ENCODE measurements around the gene C5orf58.

C5orf58 gene

DNA sequence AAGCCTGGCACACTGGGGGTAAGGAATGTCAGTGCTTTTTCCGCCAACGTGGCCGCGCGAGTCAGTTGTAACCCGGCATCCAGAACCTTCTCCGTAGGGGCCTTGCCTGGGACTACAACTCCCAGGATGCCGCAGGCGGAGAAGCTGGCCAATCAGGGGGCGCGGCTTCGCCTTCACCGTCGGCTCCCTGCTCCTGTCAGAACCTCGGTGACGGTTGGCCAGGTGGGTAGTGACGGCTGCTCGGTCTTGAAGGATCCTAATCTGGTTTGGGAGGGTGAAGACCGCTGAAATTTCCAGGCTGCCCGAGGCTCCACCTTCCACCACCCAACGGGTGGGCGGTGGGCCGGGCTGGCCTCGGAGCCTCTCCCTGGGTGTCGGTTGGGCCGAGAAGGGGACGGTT, at the start of gene C5orf58:
C5orf58 (plus strand) TSS at position 200 of the 400 bp plus-strand sequence. CDS start 1,992 bp downstream, outside the sequence.
- TF ChIP-seq CTCF (conservative IDR thresholded peaks at IDR 0.05; ENCODE audit: low read depth, low read length): no peak
- H3K4me3 ChIP-seq (ENCODE audit: low read depth, low read length): no peak within 1 kb of the TSS
- no peak for DNase-seq (ENCODE audit: low read depth)

DNA sequence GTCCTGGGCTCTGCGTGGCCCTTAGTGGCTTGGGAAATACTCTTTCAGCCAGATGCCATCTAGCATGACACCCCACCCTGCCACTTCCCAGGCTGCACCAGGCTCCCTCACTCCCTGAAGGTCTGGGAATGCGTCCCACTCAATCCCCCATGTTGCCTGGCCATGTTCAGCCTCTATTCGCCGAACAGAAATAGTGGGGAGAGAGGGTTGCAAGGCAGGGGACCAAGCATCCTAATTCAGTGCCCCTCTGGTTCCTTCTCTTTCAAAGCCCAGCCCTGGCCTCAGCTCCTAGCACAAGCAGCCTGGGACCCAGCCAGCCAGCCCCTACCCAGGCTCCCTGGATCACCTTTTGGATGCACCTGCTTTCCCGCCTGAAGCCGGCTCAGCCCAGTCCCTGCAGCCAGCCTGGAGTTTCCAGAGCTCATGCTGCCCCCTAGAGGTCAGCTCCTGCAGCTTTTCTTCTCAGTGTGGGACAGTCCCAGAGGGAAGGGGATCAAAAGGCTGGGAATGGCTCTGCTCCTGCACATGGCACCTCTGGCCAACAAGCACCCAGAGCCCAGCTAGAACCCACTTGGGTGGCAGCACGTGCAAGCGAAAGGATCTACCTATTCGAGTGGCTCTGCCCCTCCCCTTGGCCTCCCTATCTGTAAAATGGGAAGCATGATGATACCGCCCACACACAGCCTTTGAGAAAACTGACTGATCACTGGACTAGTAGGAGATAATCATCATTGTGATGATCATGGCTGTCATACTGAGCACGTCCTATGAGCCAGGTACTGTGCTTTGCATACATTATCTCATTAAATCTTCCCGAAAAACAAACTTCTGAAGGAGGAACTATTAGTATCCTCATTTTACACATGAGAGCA, 48.7 kb upstream of the C5orf58 start:
- H3K4me3 ChIP-seq (ENCODE audit: low read depth, low read length): no peak overlapping the region
- peak; percentile 67 for DNase-seq (ENCODE audit: low read depth)
- peak; percentile 90 for TF ChIP-seq CTCF (conservative IDR thresholded peaks at IDR 0.05; ENCODE audit: low read depth, low read length)

DNA sequence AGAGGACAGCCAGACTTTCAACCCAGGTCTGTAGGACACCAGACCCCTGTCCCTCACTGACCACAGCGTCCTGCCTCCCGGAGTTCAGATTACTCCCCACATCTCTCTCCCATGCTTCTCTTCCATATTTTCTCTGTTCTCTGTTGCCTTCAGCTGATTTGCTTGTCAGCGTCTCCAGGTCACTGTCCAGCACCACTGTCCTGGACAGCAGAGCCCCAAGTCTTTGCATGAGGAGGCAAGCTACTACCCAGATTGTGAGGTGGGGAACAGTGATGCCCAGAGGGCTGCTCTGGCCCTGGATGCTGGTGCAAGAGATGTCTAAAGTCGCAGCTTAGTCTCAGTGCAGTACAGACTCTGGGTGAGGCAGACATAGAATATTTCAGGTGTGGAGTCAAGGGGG, 48.0 kb upstream of the C5orf58 start:
- no peak overlapping the region for H3K4me3 ChIP-seq (ENCODE audit: low read depth, low read length)
- TF ChIP-seq CTCF (conservative IDR thresholded peaks at IDR 0.05; ENCODE audit: low read depth, low read length): no peak
- DNase-seq (ENCODE audit: low read depth): peak; percentile 4

DNA sequence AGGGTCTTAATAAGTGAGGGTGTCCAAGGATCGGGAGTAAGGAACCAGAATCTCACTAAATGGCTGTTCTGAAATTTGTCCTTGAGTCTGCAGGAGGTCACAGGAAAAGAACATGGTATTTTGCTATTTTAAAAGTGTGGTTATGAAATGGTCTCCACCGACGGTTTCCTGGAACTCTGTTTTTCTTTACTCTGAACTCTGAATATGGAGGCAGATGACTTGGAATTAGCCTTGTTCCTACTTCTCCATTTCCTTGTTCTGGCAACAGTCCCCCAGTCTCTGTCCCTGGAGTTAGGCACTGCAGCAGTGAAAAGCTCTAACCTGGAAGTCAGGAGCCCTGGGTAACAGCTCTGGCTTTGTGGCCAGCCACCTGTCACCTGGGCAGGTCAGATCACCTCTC, 46.6 kb upstream of the C5orf58 start:
- DNase-seq (ENCODE audit: low read depth): no peak
- no peak overlapping the region for H3K4me3 ChIP-seq (ENCODE audit: low read depth, low read length)
- TF ChIP-seq CTCF (conservative IDR thresholded peaks at IDR 0.05; ENCODE audit: low read depth, low read length): no peak

GRCh38 chr5:170186856-170187255, 45.9 kb upstream of the C5orf58 start:
- no peak for TF ChIP-seq CTCF (conservative IDR thresholded peaks at IDR 0.05; ENCODE audit: low read depth, low read length)
- H3K4me3 ChIP-seq (ENCODE audit: low read depth, low read length): no peak overlapping the region
- no peak for DNase-seq (ENCODE audit: low read depth)

- TF ChIP-seq CTCF (conservative IDR thresholded peaks at IDR 0.05; ENCODE audit: low read depth, low read length): no peak
Observed at GRCh38 chr5:170190436-170191134, 42.2 kb upstream of the C5orf58 start.

More at GRCh38 chr5:170190436-170191134, 42.2 kb upstream of the C5orf58 start:
- no peak for DNase-seq (ENCODE audit: low read depth)
- no peak overlapping the region for H3K4me3 ChIP-seq (ENCODE audit: low read depth, low read length)
